GM12873 (cell line): Measurements from ENCODE around the gene TMEM143.

Source experiments
- TF ChIP-seq, protein P1 (sequence below): IDR thresholded peaks from 2 replicates; pipeline ENCODE4 v1.5.1; 2012; ENCODE audit warnings: low read depth, mild to moderate bottlenecking, moderate library complexity, low read length, control low read depth; ENCODE audit not compliant: insufficient read depth; ENCODE audit errors: missing control alignments

The TMEM143 gene

DNA sequence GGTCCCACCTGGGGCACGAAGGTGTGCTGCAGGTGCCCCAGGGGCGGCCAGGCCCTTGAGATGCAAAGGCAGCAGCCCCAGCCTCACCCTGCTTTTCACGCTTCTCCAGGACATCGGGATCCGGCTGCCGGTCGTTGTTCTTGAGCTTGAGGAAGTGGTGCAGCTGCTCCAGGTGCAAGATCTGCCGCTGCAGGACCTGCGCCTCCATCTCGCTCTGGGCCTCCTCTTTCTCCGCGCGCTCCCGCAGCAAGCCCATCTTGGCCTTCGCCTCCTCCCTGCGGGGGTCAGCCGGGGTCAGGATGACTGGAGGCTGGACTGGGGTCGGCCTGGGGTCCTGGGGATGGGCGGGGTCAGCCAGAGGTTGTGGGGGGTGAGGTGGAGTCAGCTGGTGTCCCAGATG lies 59.9 kb downstream of the TMEM143 start:
- TF ChIP-seq, protein P1, sequence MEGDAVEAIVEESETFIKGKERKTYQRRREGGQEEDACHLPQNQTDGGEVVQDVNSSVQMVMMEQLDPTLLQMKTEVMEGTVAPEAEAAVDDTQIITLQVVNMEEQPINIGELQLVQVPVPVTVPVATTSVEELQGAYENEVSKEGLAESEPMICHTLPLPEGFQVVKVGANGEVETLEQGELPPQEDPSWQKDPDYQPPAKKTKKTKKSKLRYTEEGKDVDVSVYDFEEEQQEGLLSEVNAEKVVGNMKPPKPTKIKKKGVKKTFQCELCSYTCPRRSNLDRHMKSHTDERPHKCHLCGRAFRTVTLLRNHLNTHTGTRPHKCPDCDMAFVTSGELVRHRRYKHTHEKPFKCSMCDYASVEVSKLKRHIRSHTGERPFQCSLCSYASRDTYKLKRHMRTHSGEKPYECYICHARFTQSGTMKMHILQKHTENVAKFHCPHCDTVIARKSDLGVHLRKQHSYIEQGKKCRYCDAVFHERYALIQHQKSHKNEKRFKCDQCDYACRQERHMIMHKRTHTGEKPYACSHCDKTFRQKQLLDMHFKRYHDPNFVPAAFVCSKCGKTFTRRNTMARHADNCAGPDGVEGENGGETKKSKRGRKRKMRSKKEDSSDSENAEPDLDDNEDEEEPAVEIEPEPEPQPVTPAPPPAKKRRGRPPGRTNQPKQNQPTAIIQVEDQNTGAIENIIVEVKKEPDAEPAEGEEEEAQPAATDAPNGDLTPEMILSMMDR, result no peak

DNA sequence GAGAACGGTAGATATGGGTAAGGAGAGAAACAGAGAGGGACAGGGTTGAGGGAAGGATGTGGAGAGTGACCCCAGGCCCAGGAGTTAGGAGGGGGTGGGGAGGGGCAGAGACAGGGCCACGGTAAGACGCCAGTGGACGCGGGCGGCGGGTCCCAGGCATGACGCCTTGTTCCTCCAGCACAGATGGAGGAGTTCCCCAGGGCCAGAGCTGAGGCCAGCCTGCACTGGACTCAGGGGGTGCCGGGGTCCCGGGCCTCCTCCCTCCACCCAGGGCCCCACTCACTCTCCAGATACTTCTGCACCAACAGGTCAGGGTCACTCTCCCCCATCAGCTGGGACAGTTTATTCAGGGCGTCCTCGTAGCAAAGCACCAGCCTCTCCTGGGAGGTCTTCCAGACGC lies 60.4 kb downstream of the TMEM143 start:
- TF ChIP-seq, protein P1, result no peak

DNA sequence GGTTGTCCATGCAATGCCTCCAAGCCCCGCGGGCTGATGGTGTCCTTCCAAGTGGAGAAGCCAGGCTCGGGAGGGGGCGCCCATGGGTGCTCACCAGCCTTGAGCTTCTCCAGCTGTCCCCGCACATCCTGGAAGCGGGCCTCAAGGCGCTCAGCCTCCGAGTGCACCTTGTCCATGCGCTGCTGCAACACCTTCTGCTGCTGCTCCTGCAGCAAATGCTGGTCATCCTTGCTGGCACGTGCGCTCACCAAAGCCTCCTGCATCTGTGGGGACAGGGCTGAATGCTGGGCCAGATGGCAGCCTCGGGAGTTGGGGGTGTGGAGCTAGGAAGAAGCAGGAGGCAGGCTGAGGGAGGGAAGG lies 61.2 kb downstream of the TMEM143 start:
- TF ChIP-seq, protein P1, result no peak

DNA sequence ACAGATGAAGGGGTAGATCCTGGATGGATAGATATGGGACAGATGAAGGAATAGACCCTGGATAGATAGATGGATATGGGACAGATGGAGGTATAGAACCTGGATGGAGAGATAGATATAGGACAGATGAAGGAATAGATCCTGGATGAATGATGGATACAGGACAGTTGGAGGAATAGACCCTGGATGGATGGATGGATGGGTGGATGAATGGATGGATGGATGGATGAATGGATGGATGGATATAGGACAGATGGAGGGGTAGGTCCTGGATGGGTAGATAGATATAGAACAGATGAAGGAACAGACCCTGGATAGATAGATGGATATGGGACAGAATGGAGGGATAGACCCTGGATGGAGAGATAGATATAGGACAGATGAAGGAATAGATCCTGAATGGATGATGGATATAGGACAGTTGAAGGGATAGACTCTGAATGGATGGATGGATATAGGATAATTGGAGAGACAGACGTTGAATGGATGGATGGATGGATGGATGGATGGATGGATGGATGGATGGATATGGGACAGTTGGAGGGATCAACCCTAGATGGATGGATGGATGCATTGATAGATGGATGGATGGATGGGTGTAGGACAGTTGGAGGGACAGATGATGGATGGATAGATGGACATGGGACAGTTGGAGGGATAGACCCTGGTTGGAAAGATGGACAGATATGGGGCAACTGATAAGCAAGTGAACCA lies 61.7 kb downstream of the TMEM143 start:
- TF ChIP-seq, protein P1, result no peak

DNA sequence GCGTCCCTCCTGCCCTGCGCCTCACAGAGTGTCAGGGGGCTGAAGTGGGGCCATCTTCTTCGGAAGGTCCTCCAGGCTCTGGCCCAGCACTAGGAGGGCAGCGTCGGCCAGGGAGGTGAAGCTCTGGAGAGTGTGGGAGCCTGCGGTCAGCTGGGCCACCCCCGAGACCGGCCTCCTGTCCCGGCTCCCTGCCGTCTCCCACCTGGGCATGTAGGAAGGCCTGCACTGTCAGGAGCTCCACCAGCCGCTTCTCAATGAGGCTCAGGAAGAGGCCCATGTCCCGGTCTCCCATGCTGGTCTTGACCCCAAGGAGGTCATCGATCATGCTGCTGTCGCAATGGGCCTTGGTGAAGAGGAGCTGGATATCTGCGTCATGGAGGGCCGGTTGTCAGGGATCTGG lies 65.8 kb downstream of the TMEM143 start:
- TF ChIP-seq, protein P1, result no peak

DNA sequence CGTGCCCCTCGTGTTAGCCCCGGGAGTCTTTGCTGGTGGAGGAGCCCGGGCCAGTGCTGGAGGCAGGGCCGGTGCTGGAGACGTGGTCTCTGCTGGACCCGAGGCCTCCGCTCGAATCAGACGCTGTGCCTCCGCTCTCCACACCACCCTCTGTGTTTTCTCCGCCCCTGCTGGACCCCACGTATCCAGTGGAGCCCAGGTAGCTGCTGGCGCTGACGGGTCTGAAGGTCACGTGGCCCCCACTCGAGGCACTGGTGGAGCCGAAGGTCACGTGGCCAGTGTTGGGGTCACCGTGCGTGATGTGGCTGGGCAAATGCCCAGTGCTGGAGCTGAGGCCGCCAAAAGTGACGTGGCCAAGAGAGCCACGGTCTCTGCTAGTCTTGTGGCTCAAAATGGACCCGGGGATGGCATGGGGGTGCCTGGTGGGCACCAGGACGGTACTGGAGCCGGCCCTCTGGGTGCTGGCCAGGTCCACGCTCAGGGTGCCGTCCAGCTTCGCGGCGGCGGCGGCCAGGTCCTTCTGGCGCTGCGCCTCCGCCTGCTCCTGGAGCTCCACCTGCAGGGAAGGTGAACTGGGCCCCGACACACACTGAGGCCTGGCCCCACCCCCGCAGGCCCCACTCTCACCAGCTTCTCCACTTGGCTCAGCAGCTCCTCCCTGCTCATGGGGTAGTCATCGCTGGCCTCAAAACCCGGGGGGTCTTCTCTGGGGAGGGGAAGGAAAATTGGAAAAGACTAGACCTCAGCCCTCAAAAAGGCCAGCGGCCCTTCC lies 66.6 kb downstream of the TMEM143 start:
- TF ChIP-seq, protein P1, result no peak

DNA sequence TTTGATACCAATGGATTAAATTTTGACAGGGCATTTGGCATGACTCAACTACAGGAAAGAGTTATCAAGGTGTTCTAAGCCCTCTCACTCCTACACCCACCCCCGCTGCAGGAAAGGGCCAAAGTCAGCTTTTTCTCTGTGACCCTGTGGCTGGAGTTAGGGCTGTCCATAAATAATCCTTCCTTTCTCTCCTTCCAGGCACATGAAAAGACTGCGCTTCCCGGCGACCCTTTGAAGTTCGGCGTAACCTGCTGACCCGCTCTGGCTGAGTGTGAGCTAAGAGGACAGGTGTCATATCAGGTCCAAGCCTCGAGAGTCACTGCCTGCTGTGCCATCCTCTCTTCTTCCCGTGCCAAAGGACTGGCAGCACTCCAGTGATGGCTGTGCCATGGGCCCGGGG lies 68.3 kb downstream of the TMEM143 start:
- TF ChIP-seq, protein P1, result no peak
